Right ventricle myocardium inferior (tissue), 1 donor: ENCODE data around the gene NBEAL2. TPM values are rescaled to one million over a fixed set of nuclear protein-coding genes. Genes with fewer than 3 reads are reported as not detected.

ENCODE experiments used
- ATAC-seq: fragments of 200-7000 bp; cut with Tn5 transposase; one replicate; pipeline ENCODE4 v1.9.1; 2020; ENCODE audit warnings: mild to moderate bottlenecking, moderate library complexity
- DNase-seq: peaks from one replicate; pipeline ENCODE4 v3.0.0; 2021; ENCODE audit errors: missing footprints
- intact Hi-C: fragments of 100-400 bp; cut with DNase I; formaldehyde crosslinking; loops from one replicate; pipeline ENCODE4 v1.11.0; 2022
- total RNA-seq: library from RNA; stranded (reverse); fragmentation: NEBNext Ultra II Directional; extraction: Animal tissue kit (Norgen Biotek cat#: 25700); gene quantifications from one replicate; pipeline ENCODE4 v1.2.1, GENCODE V29; 2021
- donor health status: DM: no; HTN: yes; CAD: no; lungs with severe emphysema.

Gene NBEAL2
- total RNA-seq, 1 donor from 2014 or later = 14.5 TPM

GRCh38 chr3:46942076-46942475, 37.4 kb upstream of the NBEAL2 start:
- intact Hi-C loops = no loop called here
- ATAC-seq = no peak
- DNase-seq = no peak

- intact Hi-C loops = no loop called here
- DNase-seq (no peak), ATAC-seq (no peak)
Observed at GRCh38 chr3:46942481-46943236, 36.8 kb upstream of the NBEAL2 start.

GRCh38 chr3:46943237-46944187, 36.0 kb upstream of the NBEAL2 start:
- intact Hi-C loops = no loop called here
- no peak for DNase-seq
- ATAC-seq = peak; percentile 40

- ATAC-seq (peak; percentile 30), DNase-seq (no peak)
- intact Hi-C loops = no loop called here
Observed at GRCh38 chr3:46944191-46944590, 35.3 kb upstream of the NBEAL2 start.

- DNase-seq = peak; percentile 18
- intact Hi-C loops = no loop called here
- no peak for ATAC-seq
Observed at GRCh38 chr3:46946416-46946815, 33.0 kb upstream of the NBEAL2 start.

- DNase-seq (peak; percentile 48), ATAC-seq (no peak)
- intact Hi-C loops = no loop called here
Observed at GRCh38 chr3:46946856-46947545, 32.5 kb upstream of the NBEAL2 start.

- DNase-seq = no peak
- intact Hi-C loops = no loop called here
- no peak for ATAC-seq
Observed at GRCh38 chr3:46947546-46947901, 31.9 kb upstream of the NBEAL2 start.

GRCh38 chr3:46947981-46948791, 31.3 kb upstream of the NBEAL2 start:
- intact Hi-C loops = no loop called here
- DNase-seq = no peak
- ATAC-seq = peak; percentile 72

- ATAC-seq (peak; percentile 21), DNase-seq (no peak)
- intact Hi-C loops = no loop called here
Observed at GRCh38 chr3:46948830-46949671, 30.4 kb upstream of the NBEAL2 start.

- DNase-seq (no peak), ATAC-seq (no peak)
- intact Hi-C loops = no loop called here
Observed at GRCh38 chr3:46950177-46950576, 29.3 kb upstream of the NBEAL2 start.

- DNase-seq = no peak
- no peak for ATAC-seq
- intact Hi-C loops = no loop called here
Observed at GRCh38 chr3:46950650-46951241, 28.7 kb upstream of the NBEAL2 start.

- ATAC-seq = no peak
- intact Hi-C loops = no loop called here
- no peak for DNase-seq
Observed at GRCh38 chr3:46952813-46953212, 26.7 kb upstream of the NBEAL2 start.

- DNase-seq (no peak), ATAC-seq (no peak)
- intact Hi-C loops = no loop called here
Observed at GRCh38 chr3:46953234-46954010, 26.0 kb upstream of the NBEAL2 start.

- no peak for DNase-seq
- intact Hi-C loops = no loop called here
- ATAC-seq = peak; percentile 26
Observed at GRCh38 chr3:46954178-46954577, 25.3 kb upstream of the NBEAL2 start.

- ATAC-seq (no peak), DNase-seq (no peak)
- intact Hi-C loops = no loop called here
Observed at GRCh38 chr3:46955157-46955556, 24.3 kb upstream of the NBEAL2 start.

GRCh38 chr3:46955801-46956259, 23.6 kb upstream of the NBEAL2 start:
- intact Hi-C loops = no loop called here
- ATAC-seq (no peak), DNase-seq (no peak)
